Gastroesophageal sphincter (tissue), 3 donors: ENCODE results near the gene LCN9.

Source experiments
- CTCF ChIP-seq, 4 experiments: fragments of 200-600 bp in 2 of 4; fragments of 450-650 bp in 2 of 4; sonication (generic) in 1 of 4; IDR thresholded peaks; one replicate each; pipeline ENCODE4 v1.5.1; 2017 to 2019; ENCODE audit warnings: antibody characterized with exemption in 4 of 4, mild to moderate bottlenecking in 2 of 4, moderate library complexity in 2 of 4
- POLR2A ChIP-seq, 2 donors: fragments of 450-650 bp; IDR thresholded peaks; one replicate each; pipeline ENCODE4 v1.6.1; 2017; ENCODE audit warnings: antibody characterized with exemption in 2 of 2, mild to moderate bottlenecking in 2 of 2, moderate library complexity in 1 of 2
- POLR2AphosphoS5 ChIP-seq: sonication (generic); formaldehyde crosslinking; IDR thresholded peaks from one replicate; pipeline ENCODE4 v1.6.1; 2017; ENCODE audit warnings: antibody characterized with exemption

DNA sequence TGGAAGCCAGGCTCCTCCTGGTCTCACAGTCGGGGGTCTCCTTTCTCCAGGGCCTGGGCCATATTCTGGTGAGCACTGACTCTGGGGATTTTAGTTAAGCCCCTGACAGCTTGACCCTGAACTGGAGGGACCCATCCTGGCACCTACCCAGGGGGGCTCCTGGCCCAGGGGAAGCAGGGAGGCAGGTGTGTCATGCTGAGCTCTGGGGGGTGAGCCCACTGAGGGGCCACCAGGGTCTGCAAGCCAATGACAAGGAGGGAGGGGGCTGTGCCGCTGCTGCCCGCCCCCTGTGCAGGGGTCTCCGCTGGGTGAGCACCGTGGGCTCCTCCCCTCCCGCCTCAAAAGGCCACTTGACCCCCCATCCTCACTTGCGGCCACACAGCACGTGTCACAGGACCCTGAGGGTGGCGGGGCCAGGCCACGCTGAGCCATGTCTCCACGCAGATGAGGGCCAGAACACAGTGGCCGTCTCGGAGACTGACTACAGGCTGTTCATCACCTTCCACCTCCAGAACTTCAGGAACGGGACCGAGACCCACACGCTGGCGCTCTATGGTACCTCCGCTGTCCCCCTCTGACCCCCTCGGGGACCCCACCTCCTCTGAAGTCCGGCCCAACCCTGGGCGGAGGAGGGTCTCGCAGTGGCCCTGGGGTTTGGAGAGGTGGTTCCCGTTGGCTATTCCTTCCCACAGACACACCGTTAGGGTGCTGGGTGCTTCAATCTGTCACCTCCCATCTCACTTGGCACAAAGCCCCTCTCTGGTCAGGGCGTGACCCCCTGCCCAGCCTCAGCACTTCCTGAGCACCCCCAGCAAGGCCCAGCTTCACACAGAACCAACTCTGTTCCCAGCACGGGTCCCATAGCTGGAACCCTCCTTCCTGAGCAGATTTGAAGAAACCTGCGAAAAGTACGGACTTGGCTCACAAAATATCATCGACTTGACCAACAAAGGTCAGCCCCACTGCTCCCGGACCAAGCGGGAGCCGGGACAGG is 2.0 kb downstream of the LCN9 start:
- TF ChIP-seq POLR2A (IDR thresholded peaks at IDR 0.05) = no peak
- no peak for TF ChIP-seq CTCF (IDR thresholded peaks at IDR 0.05)
- no peak for TF ChIP-seq POLR2AphosphoS5
